Esophagus squamous epithelium (tissue), 5 donors: Measurements from ENCODE around the gene POTED. TPM values are rescaled to one million over a fixed set of nuclear protein-coding genes. Genes with fewer than 3 reads are reported as not detected.
"Not testable (repeated sequence)": the region's sequence is repeated elsewhere in the genome, so short reads cannot be mapped to it uniquely, and the experiment has no call there.

Experiments used
- DNase-seq: peaks from one replicate; lab custom pipeline; 2025; lab: John Stamatoyannopoulos, UW
- H3K27ac ChIP-seq, 4 donors: fragments of 200-600 bp; sonication (generic); one replicate each; pipeline ENCODE4 v1.5.1; 2016 to 2019; ENCODE audit warnings: mild to moderate bottlenecking in 1 of 4
- H3K27me3 ChIP-seq, 4 donors: fragments of 200-600 bp; sonication (generic); 1 replicate in 3 of 4; 2 replicates in 1 of 4; pipeline versions ENCODE4 v1.5.1 to v1.6.0; 2017 to 2021; ENCODE audit warnings: antibody characterized with exemption in 1 of 4
- H3K36me3 ChIP-seq, 3 donors: fragments of 200-600 bp; sonication (generic); one replicate each; pipeline ENCODE4 v1.5.1; 2016 to 2019
- H3K4me1 ChIP-seq, 3 donors: fragments of 200-600 bp; sonication (generic); one replicate each; pipeline ENCODE4 v1.5.1; 2017 to 2019
- H3K4me3 ChIP-seq, 4 donors: fragments of 200-600 bp; sonication (generic); 1 replicate in 3 of 4; 2 replicates in 1 of 4; pipeline ENCODE4 v1.5.1; 2016 to 2019; ENCODE audit warnings: mild to moderate bottlenecking in 2 of 4, moderate library complexity in 1 of 4
- H3K9me3 ChIP-seq, 3 donors: fragments of 200-600 bp; sonication (generic); one replicate each; pipeline ENCODE4 v1.5.1; 2016 to 2019
- WGBS, 2 donors: methylation state at CpG; one replicate each; pipeline ENCODE4 v1.1.5; 2018; 5-methylcytosine and 5-hydroxymethylcytosine counted together
- intact Hi-C: fragments of 100-400 bp; cut with DNase I; formaldehyde crosslinking; loops from one replicate; pipeline ENCODE4 v1.15.0; 2022
- small RNA-seq, 4 donors: library from RNA; depleted of rRNA; stranded (forward); fragments of <200 nt; gene quantifications; one replicate each; pipeline ENCODE3, GENCODE V24; 2016
- total RNA-seq, 4 donors: library from RNA; depleted of rRNA; stranded (reverse); fragments of >200 nt; gene quantifications; one replicate each; pipeline ENCODE4 v1.1.0, GENCODE V29; 2016
- donor health status: DM: yes; HTN: yes; CAD: no.

The POTED gene
- not detected for total RNA-seq

DNA sequence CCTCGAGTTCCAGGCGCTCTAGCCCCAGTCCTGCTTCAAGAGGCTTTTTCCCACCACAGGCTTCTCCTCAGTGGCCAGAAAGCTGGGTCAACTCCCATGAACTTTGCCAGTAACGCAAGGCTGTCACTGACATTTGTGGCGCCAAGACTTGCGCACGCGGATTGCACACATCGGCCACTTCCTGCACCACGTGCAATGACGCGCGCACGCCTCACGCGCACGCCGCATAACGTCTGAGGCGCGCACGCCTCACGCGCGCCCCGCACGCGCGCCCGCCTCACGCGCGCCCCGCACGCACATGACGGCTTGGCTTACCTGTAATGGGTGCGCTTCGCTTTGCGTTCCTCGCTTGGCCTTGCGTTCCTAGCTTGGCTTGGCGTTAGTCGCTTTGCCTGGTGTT, at the start of gene POTED:
TSS of gene POTED (plus strand) at position 301 of the 400 bp plus-strand sequence. CDS start 452 bp downstream, outside the sequence.
- H3K4me1 ChIP-seq, H3K36me3 ChIP-seq, intact Hi-C loops, H3K27me3 ChIP-seq, H3K9me3 ChIP-seq, H3K27ac ChIP-seq, DNase-seq, H3K4me3 ChIP-seq: not testable (repeated sequence)
- 88 to 89% methylated on average over 28 to 34 of the region's 42 CpGs for WGBS, 2 donors

DNA sequence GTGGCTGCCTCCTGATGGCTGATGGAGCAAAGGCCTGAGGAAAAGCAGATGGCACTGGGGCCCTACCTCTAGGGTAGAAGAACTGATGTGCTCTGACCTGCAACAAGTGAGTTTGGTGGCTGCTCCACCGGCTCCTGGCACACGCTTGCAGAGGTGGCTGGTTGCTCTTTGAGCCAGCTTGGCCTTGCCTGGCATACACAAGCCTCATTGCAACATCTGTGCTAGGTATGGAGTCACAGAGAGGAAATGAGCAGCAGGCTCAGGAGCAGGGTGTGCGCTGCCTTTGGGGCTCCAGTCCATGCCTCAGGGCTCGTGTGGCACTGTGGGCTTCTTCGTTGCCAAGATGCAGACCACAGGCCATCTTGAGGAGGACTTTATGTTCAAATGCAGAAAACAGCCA, 40.5 kb downstream of the POTED start:
- H3K36me3 ChIP-seq, intact Hi-C loops, H3K9me3 ChIP-seq, DNase-seq, H3K27me3 ChIP-seq, H3K27ac ChIP-seq, H3K4me1 ChIP-seq, H3K4me3 ChIP-seq: not testable (repeated sequence)
- 100% methylated on average over 1 of the region's 5 CpGs; no CpG with 5 or more reads in 1 of the 2 donors for WGBS, 2 donors

DNA sequence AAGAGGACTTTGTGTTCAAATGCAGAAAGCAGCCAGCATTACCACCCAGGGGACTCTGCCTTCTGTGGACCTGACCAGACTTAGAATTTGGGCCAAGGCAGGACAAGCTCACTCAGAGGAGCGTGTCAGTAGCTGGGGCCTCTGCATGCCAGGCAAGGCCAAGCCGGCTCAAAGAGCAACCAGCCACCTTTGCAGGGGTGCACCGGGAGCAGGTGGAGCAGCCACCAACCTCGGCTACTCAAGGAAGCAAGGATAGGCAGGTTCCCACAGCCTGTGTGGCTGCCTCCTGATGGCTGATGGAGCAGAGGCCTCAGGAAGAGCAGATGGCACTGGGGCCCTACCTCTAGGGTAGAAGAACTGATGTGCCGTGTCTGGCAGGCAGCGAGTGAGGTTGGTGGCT, 42.2 kb downstream of the POTED start:
- 92% methylated on average over 2 of the region's 6 CpGs; no CpG with 5 or more reads in 1 of the 2 donors for WGBS, 2 donors
- intact Hi-C loops, DNase-seq: not testable (repeated sequence)

More for the DNA sequence above, 42.2 kb downstream of the POTED start:
- not testable (repeated sequence) for H3K9me3 ChIP-seq, H3K4me1 ChIP-seq, H3K27ac ChIP-seq, H3K36me3 ChIP-seq, H3K4me3 ChIP-seq, H3K27me3 ChIP-seq

Small RNA genes lying within 50 kb of the gene (small RNA-seq; reads per million reads assigned to genes)
- gene AL050303.3 (0 reads per million in 4 donors), gene MIR3118-1 (0 reads per million in 4 donors), gene RNU6-286P (0 reads per million in 4 donors)
